Right atrium auricular region (tissue), 2 donors: Measurements from ENCODE around the gene TAS2R13. TPM values are rescaled to one million over a fixed set of nuclear protein-coding genes. Genes with fewer than 3 reads are reported as not detected.

Experiments used
- DNase-seq: peaks from one replicate; pipeline ENCODE4 v3.0.0-alpha.2; 2019; ENCODE audit warnings: low spot score
- H3K27ac ChIP-seq, 2 donors: fragments of 200-600 bp; sonication (generic); 1 replicate in 1 of 2; 2 replicates in 1 of 2; pipeline ENCODE4 v1.5.1; 2016 to 2019
- H3K27me3 ChIP-seq, 2 donors: fragments of 200-600 bp; sonication (generic); one replicate each; pipeline versions ENCODE4 v1.5.1 to v1.6.0; 2017 to 2019
- H3K36me3 ChIP-seq: fragments of 200-600 bp; sonication (generic); one replicate; pipeline ENCODE4 v1.5.1; 2016
- H3K4me1 ChIP-seq, 2 donors: fragments of 200-600 bp; sonication (generic); one replicate each; pipeline versions ENCODE4 v1.5.1 to v1.6.0; 2017 to 2019
- H3K4me3 ChIP-seq, 2 donors: fragments of 200-600 bp; sonication (generic); 1 replicate in 1 of 2; 2 replicates in 1 of 2; pipeline ENCODE4 v1.5.1; 2017 to 2019; ENCODE audit warnings: mild to moderate bottlenecking in 1 of 2, moderate library complexity in 1 of 2
- H3K9me3 ChIP-seq, 2 donors: fragments of 200-600 bp; sonication (generic); one replicate each; pipeline ENCODE4 v1.5.1; 2019
- CTCF ChIP-seq, 2 donors: fragments of 200-600 bp; sonication (generic); IDR thresholded peaks; one replicate each; pipeline ENCODE4 v1.5.1; 2019; ENCODE audit warnings: antibody characterized with exemption in 2 of 2
- total RNA-seq, 2 donors: library from RNA; depleted of rRNA; stranded (reverse); fragments of >200 nt; gene quantifications; one replicate each; pipeline ENCODE4 v1.1.0, GENCODE V29; 2016

TAS2R13 gene
- total RNA-seq, 2 donors from 2014 or later, result 0.24 to 0.63 TPM

GRCh38 chr12:10919809-10920208 is 10.4 kb upstream of the TAS2R13 start:
- Histone ChIP-seq H3K4me1 (no peaks in the 10 kb centered on the region), H3K36me3 (no peaks in the 10 kb centered on the region), H3K27me3 (no peaks in the 10 kb centered on the region), H3K4me3 (no peak overlapping the region), H3K9me3 (no peaks in the 10 kb centered on the region), H3K27ac (no peak overlapping the region)
- no peak for TF ChIP-seq CTCF (IDR thresholded peaks at IDR 0.05)
- DNase-seq, result no peak

GRCh38 chr12:10910380-10910779 is 1.0 kb upstream of the TAS2R13 start:
- Histone ChIP-seq H3K4me3 (no peak overlapping the region), H3K27ac (no peak overlapping the region), H3K9me3 (peaks cover 0 to 1% of the 10 kb centered on the region in 2 donors), H3K4me1 (no peaks in the 10 kb centered on the region), H3K36me3 (no peaks in the 10 kb centered on the region), H3K27me3 (no peaks in the 10 kb centered on the region)
- no peak for TF ChIP-seq CTCF (IDR thresholded peaks at IDR 0.05)
- no peak for DNase-seq

GRCh38 chr12:10904686-10905085 is 4.7 kb downstream of the TAS2R13 start:
- no peak overlapping the region for H3K4me3 ChIP-seq
- DNase-seq, result no peak
- H3K4me1 ChIP-seq, result no peaks in the 10 kb centered on the region
- peaks cover 5 to 33% of the 10 kb centered on the region in 2 donors for H3K9me3 ChIP-seq
- TF ChIP-seq CTCF (IDR thresholded peaks at IDR 0.05), result no peak
- no peaks in the 10 kb centered on the region for H3K36me3 ChIP-seq
- no peak overlapping the region for H3K27ac ChIP-seq
- H3K27me3 ChIP-seq, result no peaks in the 10 kb centered on the region

- no peak overlapping the region for H3K27ac ChIP-seq
- DNase-seq, result no peak
- TF ChIP-seq CTCF (IDR thresholded peaks at IDR 0.05), result no peak
- H3K4me1 ChIP-seq, result no peaks in the 10 kb centered on the region
- H3K27me3 ChIP-seq, result no peaks in the 10 kb centered on the region
- no peak overlapping the region for H3K4me3 ChIP-seq
- no peaks in the 10 kb centered on the region for H3K36me3 ChIP-seq
- H3K9me3 ChIP-seq, result peaks cover 5 to 33% of the 10 kb centered on the region in 2 donors
Observed at GRCh38 chr12:10901427-10901826, 7.9 kb downstream of the TAS2R13 start.

- Histone ChIP-seq H3K27ac (no peak overlapping the region), H3K36me3 (no peaks in the 10 kb centered on the region), H3K4me3 (no peak overlapping the region), H3K4me1 (no peaks in the 10 kb centered on the region), H3K27me3 (no peaks in the 10 kb centered on the region), H3K9me3 (peaks cover 5 to 33% of the 10 kb centered on the region in 2 donors)
- no peak for DNase-seq
- TF ChIP-seq CTCF (IDR thresholded peaks at IDR 0.05), result no peak
Observed at GRCh38 chr12:10900972-10901371, 8.4 kb downstream of the TAS2R13 start.

- no peak overlapping the region for H3K4me3 ChIP-seq
- peaks cover 5 to 33% of the 10 kb centered on the region in 2 donors for H3K9me3 ChIP-seq
- no peak for TF ChIP-seq CTCF (IDR thresholded peaks at IDR 0.05)
- no peak overlapping the region for H3K27ac ChIP-seq
- H3K4me1 ChIP-seq, result no peaks in the 10 kb centered on the region
- H3K27me3 ChIP-seq, result no peaks in the 10 kb centered on the region
- H3K36me3 ChIP-seq, result no peaks in the 10 kb centered on the region
- DNase-seq, result no peak
Observed at GRCh38 chr12:10900530-10900929, 8.8 kb downstream of the TAS2R13 start.
